H1 (cell line): Measurements from ENCODE around the gene RNF220. TPM values are rescaled to one million over a fixed set of nuclear protein-coding genes. Genes with fewer than 3 reads are reported as not detected.

ENCODE experiments used
- BCL11A ChIP-seq, 2 experiments: IDR thresholded peaks; one replicate each; pipeline ENCODE4 v1.6.1; 2011; ENCODE audit warnings: low read depth in 2 of 2, low read length in 2 of 2, mild to moderate bottlenecking in 2 of 2
- polyA plus RNA-seq, 7 experiments: library from polyadenylated mRNA; depleted of rRNA in 3 of 7; stranded (reverse) in 5 of 7; unstranded in 2 of 7; fragments of >200 nt in 5 of 7; fragments of 200-250 nt in 2 of 7; gene quantifications; 1 replicate in 5 of 7; 2 replicates in 1 of 7; 4 replicates in 1 of 7; pipeline versions ENCODE4 v1.2.1 to v1.2.3, GENCODE V29; 2011 to 2013; ENCODE audit warnings: missing spikeins in 2 of 7, mixed read lengths in 2 of 7
- total RNA-seq: library from RNA; stranded (reverse); fragmentation: NEBNext Ultra II Directional; extraction: Animal tissue kit (Norgen Biotek cat#: 25700); gene quantifications from 2 replicates; pipeline ENCODE4 v1.2.1, GENCODE V29; 2021

RNF220 gene
- total and polyA plus RNA-seq, 2 of the 8 experiments (the other 6 are each of a cell fraction or from before 2014, with no cell fraction given) = 123 to 160 TPM

DNA sequence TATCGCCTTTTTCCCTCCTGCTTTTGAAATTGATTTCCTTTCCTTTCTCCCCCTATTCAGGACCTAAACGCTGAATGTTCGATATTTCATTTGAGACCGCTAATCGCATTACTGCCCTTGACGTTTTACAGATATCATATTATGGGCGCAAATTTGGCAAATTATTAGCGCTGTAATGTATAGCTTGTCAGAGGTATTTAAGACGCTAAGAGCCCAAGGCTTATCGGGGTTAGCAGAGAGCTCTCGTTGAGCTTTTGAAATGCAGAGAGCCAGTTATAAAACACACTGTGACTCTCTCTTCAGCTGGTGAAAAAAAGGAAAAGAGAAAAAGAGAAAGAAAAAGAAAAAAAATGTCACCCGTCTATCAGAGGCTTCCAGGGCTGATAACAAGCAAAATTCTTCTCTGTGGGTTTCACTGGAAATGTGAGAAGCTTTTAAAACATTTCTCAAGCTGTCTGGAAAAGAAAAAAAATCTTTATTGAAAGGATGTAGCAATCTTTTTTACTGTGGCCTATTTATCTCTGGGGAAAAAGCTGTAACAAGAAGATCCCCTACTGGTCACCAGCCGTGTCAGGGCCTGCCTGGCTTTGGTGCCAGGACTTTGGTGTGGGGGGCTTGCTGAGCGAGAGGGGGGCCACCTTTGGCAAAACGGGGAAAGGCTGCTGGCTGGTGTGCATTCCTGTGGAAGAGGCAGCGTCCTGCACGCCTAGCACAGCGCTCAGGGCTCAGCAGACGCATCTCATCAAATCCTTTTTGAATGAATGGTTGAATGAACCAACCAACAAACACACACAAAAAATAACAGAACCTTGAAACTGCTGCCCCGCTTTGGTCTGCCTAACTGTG, 119.8 kb downstream of the RNF220 start (continued):
- no peak for TF ChIP-seq BCL11A (IDR thresholded peaks at IDR 0.05; ENCODE audit: low read depth in 2 of 2, low read length in 2 of 2)
